Occipital lobe (tissue), 2 donors: ENCODE results near the gene RFFL. TPM values are rescaled to one million over a fixed set of nuclear protein-coding genes. Genes with fewer than 3 reads are reported as not detected.
"Not testable (repeated sequence)": the region's sequence is repeated elsewhere in the genome, so short reads cannot be mapped to it uniquely, and the experiment has no call there.

Experiments used
- DNase-seq: peaks from one replicate; lab custom pipeline; 2025; lab: John Stamatoyannopoulos, UW
- total RNA-seq: library from RNA; depleted of rRNA; stranded (reverse); fragments of >200 nt; gene quantifications from one replicate; pipeline ENCODE4 v1.2.3, GENCODE V29; 2014

RFFL gene
- total RNA-seq, 1 donor from 2014 or later: 7.8 TPM

DNA sequence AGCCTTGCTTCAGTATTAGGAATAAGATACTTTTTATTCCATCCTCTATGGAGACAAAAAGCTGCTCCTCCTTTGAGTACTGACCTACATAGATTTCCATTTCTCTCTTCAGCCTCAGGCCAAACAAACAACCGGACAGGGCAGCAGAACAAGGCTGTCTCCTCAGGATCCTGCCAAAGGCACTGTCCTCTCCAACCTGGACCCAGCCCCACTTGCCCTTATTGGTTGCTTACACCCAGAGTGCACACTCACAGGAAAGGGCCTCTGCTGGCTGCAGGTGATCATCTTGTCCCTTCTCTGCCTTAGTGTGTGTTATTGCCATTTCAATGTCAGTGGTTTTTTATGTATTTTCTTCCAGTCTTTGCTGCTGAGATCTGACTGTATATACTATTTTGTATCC lies 56.5 kb downstream of the RFFL start:
- DNase-seq: no peak

DNA sequence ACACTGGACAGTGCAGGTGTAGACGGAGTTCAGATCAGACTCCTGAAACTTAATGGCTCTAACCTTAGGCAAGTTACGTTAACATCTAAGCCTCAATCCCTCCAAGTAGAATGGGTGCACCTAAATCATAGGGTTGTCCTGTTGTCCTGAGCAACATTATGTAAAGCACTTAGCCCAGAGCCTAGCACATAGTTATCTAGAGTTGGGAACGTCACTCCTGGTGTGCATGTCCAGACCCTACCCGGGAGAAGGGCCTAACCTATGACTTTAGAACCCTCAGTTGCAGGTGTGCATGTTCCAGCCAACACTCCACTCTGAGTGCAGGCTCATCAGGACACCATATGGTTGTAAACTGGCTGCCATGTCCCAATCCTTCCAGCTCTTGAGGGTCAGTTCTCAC lies 57.2 kb downstream of the RFFL start:
- no peak for DNase-seq

DNA sequence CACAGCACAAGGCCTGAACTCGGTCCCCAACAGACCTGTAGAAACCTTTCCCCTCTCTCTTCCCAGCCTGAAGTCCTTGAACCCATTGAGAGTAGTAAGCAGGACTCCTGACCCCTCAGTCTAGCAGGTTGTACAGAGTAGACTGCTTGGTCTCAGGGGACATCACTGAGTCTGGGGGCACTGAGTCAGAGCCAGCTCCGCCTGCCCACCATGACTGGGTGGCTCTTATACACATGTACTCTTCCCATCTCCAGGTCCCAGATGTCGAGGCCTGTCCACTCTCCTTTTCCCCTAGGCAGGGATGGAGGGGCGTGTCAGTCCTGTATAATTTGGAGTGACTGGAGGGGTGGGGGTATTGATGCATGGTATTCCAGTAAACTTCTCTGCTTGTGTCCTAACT lies 59.7 kb downstream of the RFFL start:
- no peak for DNase-seq

DNA sequence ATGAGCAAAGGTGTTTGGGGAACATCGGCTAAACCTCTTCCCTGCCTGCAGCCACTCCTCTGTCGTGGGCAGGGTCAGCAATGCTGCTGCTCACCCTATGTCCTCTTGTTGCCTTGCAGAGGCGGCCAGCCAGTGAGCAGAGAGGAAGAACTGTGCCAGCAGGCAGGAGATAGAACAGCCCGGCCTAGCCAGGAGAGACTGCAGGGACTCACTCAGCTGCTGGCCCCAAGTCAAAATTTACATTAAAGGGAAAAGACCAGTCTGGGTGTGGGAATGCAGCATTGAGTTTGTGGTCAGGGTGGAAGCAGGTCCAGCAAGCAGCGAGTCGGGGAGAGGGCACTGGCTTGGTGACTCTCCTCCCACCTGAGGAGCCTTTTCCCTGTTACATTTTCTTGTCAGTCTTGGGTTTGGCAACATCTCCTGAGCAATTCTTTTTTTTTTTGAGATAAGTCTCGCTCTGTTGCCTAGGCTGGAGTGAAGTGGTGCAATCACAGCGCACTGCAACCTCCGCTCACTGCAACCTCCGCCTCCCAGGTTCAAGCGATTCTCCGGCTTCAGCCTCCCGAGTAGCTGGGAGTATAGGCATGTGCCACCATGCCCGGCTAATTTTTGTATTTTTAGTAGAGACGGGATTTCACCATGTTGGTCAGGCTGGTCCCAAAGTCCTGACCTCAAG lies 60.5 kb downstream of the RFFL start:
- no peak for DNase-seq

DNA sequence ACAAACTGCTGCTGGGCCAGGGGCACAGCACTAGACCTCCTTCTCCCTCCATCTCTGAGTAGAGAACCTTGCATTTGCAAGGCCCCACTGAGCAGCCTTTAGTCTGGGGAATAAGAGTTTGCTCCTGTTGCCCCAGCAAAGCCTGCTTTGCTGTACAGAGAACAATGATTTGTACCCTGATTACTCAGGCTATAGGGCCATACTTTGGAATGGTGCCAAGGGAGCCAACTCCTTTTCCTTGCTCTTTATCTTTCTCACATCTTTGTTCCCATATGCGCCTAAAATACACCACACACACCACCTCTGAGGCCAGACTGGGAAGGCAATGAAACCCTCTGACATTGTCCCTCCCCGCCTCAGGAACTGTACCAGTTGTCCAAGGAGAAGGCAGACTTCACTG lies 62.0 kb downstream of the RFFL start:
- no peak for DNase-seq

DNA sequence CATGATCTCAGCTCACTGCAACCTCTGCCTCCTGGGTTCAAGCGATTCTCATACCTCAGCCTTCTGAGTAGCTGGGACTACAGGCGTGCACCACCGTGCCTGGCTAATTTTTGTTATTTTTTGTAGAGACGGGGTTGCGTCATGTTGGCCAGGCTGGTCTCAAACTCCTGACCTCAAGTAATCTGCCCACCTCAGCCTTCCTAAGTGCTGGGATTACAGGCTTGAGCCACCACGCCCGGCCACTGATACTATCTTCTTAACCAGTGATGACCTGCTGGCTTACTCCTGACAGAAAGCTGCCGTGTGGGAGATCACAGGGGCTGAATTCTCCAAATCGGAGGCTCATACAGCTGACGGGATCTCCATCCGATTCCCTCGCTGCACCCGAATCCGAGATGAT lies 62.5 kb downstream of the RFFL start:
- not testable (repeated sequence) for DNase-seq

DNA sequence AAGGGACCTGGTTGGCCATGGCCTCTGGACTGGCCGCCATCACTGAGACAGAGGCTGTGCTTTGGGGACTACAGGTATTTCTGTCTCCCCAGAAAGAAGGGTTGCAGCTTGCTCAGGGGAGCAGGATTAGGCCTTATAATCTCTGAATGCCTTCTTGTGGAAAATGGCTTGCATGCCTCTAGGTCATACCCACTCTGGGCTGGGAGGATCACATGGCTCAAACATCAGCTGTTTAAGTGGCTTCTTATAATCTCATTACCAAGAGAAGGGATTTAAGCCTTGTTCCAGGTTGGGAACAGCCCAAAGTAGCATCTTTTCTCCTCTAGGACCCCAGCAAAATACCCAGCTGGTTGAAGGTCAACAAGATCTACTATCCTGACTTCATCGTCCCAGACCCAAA lies 64.1 kb downstream of the RFFL start:
- DNase-seq: no peak

DNA sequence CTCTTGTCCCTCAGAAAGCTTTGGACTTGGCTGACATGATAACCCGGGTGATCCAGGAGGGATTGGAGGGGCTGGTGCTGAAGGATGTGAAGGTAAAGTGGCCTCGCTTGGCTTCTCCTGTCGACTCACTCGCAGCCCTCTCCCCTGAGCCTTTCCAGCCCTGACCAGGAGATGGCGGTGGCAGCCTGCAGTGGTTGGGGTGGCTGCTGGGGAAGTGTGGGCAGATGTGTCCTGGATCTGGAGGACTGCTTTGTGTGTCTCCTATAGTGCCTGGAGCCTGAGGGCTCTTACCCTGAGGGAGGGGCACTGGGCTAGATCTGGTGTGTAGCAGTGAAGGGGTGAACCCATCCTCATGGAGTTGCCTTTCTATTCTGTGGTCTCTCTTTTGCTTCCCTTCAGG lies 65.3 kb downstream of the RFFL start:
- peak; percentile 28 for DNase-seq

DNA sequence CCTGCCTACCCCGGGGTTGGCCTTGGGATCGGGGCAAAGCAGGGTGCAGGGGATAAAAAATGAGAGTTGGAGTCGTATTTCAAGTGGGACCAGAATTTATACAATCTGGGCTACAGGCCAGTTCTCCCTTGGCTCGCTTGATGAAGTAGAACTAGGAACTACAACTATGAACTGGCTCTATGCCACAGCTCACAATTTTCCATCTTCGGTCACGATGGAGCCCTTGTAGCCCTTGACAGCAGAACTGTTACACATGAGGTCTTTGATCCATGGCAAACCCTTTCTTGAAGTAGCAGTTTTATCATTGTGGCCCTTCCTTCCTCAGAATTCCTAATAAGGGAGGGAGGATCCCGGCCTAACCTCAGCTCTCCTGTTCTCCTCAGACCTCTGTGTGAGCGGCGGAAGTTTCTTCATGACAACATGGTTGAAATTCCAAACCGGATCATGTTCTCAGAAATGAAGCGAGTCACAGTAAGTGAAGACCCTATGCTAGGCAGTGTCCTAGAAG lies 66.1 kb downstream of the RFFL start:
- DNase-seq: no peak

DNA sequence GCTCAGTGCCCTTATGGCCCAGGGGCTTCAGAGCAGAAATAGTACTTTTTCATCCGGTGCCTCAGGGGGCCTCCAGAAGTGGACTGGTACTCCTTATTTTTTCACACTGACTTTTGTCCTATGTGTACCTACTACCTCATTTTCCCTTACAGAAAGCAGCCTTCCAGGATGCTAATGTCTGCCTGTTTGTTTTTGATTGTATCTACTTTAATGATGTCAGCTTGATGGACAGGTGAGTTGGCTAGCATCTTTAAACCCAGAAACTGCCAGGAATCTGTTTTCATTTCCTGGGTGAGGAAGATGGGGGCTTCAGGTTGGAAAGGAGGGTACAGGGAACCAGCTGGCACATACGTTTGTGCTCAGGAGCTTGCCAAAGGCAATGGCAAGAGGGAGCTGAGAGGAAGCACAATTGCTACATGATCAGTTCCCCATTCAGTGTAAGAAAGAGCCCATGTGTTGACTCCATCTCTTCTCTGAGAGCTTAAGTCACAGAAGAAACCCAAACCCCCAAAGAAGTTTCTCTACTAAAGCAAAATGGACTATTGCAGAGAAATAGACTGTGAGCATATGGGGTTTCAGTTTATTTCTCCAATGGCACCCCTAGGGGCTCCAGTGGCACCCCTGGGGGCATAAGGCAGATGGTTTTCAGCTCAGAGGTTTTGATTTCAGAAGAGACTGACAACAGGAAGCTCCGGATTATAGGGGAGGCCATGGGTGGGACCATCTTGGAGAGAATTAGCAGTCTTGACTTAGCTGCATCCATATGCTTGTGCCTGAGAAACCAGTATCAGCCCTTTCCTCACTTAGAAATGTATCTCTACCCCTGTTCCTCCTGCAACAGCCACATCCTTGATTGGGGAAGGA lies 66.9 kb downstream of the RFFL start:
- DNase-seq: no peak

DNA sequence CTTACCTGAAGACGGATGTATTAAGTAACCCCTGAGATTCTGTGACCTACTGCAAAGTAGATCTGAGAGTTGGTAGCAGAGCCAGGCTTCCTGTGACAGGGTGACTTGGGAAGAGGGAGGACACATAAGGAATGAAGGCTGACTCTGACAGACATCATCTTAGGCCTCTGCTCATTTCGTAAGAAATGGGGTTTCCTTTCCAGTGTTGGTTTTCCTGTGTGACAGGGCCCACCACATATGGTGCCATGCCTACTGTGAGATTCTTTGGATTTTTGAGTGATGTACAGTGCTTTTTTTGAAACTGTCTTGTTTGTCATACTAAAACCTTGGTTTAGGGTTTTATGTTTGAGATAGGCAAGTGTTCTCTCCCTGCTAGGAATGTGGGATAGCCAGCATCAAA lies 70.5 kb downstream of the RFFL start:
- no peak for DNase-seq

DNA sequence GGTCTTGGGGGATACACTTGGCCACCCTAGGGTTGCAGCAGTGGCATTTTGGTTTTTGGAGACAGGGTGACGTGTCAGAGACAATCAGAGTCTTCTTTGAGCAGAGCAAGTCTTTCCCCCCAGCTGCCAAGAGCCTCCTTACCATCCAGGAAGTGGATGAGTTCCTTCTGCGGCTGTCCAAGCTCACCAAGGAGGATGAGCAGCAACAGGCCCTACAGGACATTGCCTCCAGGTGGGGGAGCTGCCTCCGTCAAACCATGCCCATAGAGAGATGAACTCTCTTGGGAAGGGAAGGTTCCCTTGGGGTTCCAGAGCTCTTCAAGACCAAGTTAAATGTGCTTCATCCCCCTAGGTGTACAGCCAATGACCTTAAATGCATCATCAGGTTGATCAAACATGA lies 71.9 kb downstream of the RFFL start:
- no peak for DNase-seq

DNA sequence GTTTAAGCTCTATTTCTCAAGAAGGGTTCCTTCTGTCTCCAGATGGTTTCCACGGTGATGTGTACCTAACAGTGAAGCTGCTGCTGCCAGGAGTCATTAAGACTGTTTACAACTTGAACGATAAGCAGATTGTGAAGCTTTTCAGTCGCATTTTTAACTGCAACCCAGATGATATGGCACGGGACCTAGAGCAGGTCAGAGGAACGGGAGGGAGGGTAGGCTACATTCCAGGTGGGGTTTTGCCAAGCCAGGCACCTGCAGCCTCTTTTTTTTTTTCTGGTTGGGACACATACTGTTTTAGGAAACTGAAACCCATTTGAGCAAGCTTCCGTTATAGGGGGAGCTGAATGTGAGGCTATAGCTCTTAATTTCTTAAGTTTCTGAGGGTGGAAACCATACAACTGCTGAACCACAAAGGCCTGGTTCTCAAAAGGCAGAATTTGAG lies 72.6 kb downstream of the RFFL start:
- no peak for DNase-seq

DNA sequence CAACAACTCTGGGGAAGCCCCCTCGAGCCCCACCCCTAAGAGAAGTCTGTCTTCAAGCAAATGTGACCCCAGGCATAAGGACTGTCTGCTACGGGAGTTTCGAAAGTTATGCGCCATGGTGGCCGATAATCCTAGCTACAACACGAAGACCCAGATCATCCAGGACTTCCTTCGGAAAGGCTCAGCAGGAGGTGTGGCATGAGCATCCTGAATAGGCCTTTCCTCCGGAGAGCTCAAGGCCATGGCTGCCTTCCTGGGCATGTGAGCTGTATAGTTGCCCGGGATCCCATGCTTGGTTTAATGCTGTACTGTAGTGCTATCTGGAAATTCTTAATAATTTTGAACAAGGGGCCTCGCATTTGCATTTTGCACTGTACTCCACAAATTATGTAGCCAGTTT lies 74.0 kb downstream of the RFFL start:
- DNase-seq: no peak

DNA sequence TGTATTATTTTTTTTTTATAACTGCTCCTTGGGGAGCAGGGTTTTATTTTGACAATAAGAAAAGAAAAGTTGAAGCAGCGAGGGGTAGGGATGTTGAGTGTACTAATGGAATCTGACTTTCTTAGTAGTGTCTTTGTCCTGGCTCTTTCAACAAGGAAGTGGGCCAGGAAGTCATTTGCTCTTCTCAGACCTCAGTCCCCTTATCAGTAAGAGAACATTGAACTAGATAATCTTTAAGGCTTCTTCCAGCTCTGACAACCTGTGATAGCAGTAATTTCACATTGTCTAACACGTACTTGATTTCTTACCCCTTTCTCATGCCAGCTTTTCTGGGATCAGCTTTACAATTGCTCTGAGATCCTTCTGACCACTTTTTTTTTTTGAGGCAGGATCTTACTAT lies 74.9 kb downstream of the RFFL start:
- DNase-seq: no peak

DNA sequence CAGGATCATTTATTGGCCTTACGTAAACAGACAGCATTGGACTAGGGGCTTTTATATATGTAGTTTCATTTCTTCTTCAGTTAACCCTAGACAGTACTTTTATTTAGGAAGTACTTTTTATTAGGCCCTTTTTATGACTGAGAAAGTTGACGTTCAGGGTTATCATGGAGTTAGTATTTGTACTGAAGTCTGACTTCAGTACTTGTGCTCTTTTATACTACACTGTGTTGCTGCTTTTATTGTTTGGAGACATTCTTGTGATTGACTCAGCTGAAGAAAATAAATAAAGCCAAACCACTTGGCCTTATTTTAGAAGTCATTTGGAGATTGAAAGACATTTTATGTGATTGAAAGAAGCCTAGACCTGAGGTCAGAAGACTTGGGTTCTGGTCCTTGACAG lies 76.3 kb downstream of the RFFL start:
- DNase-seq: no peak

DNA sequence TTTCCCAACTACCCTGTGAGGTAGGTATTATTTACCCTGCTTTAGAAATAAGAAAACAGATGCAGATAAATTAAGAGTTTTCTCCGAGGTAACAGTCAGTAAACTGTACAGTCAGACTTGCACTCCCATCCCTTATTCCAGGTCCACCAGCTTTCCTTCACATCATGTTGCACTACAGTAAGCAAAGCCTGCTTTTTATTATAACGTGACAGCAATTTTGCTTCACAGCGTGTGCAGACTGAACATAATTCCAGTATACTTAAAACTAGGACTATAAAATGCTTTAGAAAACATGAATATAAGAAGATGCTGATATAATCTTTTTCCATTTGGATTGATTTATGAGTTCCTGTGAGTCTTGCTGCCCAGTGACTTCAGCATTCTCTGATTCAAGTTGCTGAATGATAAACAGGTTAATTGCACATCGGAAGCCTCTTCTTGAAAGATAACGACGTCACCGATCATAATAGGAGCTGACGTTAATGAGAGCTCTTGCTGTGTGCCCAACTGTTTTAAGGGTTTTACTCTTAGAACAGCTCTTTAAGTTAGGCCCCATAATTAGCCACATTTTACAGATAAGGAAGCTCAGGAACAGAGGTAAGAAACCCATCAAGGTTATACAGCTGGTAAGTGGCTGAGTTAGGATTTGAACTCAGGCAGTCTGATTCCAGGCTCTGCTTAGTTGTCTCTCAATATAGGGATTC lies 81.8 kb downstream of the RFFL start:
- no peak for DNase-seq

DNA sequence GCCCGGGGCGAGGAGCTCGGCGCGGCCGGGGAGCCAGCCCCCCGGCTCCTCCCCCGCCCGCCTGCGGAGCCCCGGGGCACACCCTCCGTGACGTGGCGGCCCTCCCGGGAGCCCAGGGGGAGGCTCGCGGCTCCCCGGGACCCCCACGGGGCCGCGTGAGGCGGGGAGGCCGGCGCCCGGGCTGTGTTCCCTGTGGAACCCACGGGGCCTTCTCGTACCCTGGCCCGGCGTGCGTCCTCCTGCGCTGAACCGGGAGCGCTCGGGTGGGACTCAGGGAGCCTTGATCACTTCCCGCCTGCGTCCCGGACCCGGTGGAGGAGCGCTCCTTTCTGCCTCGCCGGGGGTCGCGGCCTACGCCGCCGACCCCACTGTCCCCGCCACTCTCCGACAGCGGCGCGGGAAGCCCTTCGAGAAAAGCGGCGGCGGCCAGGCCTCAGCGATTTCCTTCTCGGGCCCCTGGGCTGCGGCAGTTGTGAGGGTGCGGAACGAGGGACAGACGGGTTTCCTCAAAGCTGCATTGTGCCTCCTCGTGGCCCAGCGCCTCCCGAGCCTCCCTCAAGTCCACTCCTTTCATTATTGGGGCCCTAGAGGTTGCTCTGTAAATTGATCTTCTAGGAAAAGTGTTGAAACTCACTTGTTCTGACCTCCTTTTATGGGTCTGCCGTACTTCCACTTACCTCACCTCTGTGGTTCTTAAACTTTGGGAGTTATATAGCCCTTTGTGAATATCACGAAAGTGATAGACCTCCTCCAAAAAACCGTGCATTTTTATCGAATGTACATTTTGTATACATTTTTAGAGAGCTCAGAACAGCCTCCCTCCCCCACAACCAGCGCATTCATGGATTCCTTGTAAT lies 82.6 kb downstream of the RFFL start:
- peak; percentile 82 for DNase-seq

DNA sequence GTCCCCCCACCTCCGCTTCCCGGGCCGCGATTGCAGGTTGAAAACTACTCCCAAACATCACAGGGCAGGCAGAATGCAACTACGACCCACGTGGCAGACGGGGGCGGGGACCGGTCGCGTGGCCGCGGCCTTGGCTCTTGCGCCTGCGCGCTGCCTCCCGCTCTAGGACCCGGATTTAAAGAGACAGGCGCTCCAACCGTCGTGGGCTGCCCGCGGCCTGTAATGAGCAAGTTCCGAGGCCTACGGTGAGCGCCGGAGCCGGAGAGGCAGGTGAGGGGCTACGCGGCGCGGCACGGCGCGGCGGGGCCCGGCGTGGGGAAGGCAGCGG lies 83.2 kb downstream of the RFFL start, which contains the start of gene LIG3:
Gene LIG3 (plus strand): TSS at position 160 of the 328 bp plus-strand sequence. CDS start 2,494 bp downstream, outside the sequence.
- peak; percentile 84 for DNase-seq

DNA sequence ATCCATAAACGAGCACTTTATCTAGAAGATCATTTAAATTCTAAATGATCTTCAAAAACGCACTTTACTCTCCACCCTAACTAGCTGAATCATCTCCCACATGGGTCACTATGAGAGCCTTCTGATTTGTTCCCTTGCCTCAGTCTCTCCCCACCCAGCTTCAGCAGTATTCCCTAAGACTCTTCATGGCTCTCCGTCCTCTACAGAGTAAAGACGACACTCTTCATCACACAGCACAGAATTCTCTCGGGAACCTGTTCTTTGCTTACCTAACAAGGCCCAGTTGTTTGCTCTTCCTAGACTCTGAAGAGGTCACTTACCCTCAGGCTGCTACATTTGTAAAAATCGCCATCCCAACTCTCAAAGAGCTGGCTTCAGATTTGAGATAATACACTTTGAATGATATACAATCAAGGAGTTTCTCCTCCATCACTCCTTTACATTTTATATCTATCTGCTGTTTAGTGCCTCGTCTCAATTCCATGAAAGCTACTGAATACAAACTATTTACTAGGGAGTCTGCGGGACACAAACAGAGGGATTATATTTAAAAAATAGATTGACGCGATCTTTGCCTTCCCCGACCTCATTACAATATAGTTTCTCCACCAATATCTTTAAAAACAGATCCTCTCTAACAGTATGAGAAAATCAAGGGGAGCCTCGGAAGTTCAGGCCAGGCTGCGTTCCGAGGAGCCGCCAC lies 83.7 kb downstream of the RFFL start:
- DNase-seq: no peak

DNA sequence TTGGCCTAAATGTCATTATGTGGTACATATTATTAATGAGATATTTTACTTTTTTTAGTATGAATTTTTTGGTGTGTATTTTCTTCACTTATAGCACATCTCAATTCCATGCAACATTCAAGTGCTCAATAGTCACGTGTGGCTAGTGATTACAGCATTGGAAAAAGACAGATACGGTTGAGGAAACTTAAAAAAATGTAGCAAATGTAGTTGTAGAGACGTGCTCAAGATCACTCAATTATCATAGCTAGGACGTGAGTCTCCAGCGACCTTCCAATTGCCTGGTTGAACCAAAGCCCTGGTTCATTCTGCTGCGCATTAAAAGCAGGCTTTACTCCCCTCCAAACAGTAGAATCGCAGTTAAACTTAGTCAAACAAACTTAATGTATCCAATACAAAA lies 84.4 kb downstream of the RFFL start:
- DNase-seq: no peak
